ENCODE data around the gene SH3BP1. TPM values are rescaled to one million over a fixed set of nuclear protein-coding genes. Genes with fewer than 3 reads are reported as not detected.

Gene SH3BP1
- total RNA-seq, 1 donor, result 4.7 TPM

GRCh38 chr22:37705205-37705604 is 65.7 kb downstream of the SH3BP1 start:
- DNase-seq (ENCODE audit: insufficient read length, low spot score, missing footprints), result no peak

More at GRCh38 chr22:37705205-37705604, 65.7 kb downstream of the SH3BP1 start:
- Histone ChIP-seq H2AFZ (ENCODE audit: low read length) (no peak overlapping the region), H3K27ac (ENCODE audit: low read depth, low read length) (no peak overlapping the region), H3K36me3 (ENCODE audit: insufficient read depth, low read length) (no peaks in the 10 kb centered on the region), H3K4me3 (ENCODE audit: insufficient read depth, low read length) (no peak overlapping the region), H3K9me3 (ENCODE audit: low read depth, low read length) (no peaks in the 10 kb centered on the region), H3K4me2 (ENCODE audit: insufficient read depth, low read length) (no peak overlapping the region), H3K27me3 (ENCODE audit: insufficient read depth, low read length) (no peaks in the 10 kb centered on the region), H3K79me2 (ENCODE audit: insufficient read depth, low read length) (no peaks in the 10 kb centered on the region), H3K4me1 (ENCODE audit: insufficient read depth, low read length) (no peaks in the 10 kb centered on the region), H4K20me1 (ENCODE audit: insufficient read depth, low read length) (no peaks in the 10 kb centered on the region)
- TF ChIP-seq CTCF (IDR thresholded peaks at IDR 0.05; ENCODE audit: extremely low read depth, low read depth, low read length), result no peak

Small RNAs within 50 kb of the gene (small RNA-seq; reads per million reads assigned to genes)
- gene RN7SL385P, result not detected

Other genes starting within 250 kb of the SH3BP1 start
- under 0.01 and 0.29 TPM in 2 replicates for gene ELFN2, start 212.2 kb upstream of the SH3BP1 start, total RNA-seq
- gene MFNG, start 153.3 kb upstream of the SH3BP1 start, total RNA-seq, result 0.29 and 0.72 TPM in 2 replicates
- 11.9 and 12.7 TPM in 2 replicates for gene CARD10, start 120.3 kb upstream of the SH3BP1 start, total RNA-seq
- gene CDC42EP1, start 79.2 kb upstream of the SH3BP1 start, total RNA-seq, result 28.6 and 35.5 TPM in 2 replicates
- not detected in 2 replicates for gene LGALS2, start 59.6 kb upstream of the SH3BP1 start, total RNA-seq
- gene GGA1, start 30.8 kb upstream of the SH3BP1 start, total RNA-seq, result 36.2 and 38.6 TPM in 2 replicates
- 5.0 and 5.8 TPM in 2 replicates for gene PDXP, start 19.1 kb downstream of the SH3BP1 start, total RNA-seq
- gene LGALS1, start 36.0 kb downstream of the SH3BP1 start, total RNA-seq, result 3,004 and 3,217 TPM in 2 replicates
- gene NOL12, start 46.7 kb downstream of the SH3BP1 start, total RNA-seq, result 8.8 and 9.0 TPM in 2 replicates
- gene TRIOBP, start 57.4 kb downstream of the SH3BP1 start, total RNA-seq, result 144 and 162 TPM in 2 replicates
- 25.9 and 26.8 TPM in 2 replicates for gene GCAT, start 168.3 kb downstream of the SH3BP1 start, total RNA-seq
- not detected in 2 replicates for gene GALR3, start 183.7 kb downstream of the SH3BP1 start, total RNA-seq
- gene ANKRD54, start 204.7 kb downstream of the SH3BP1 start, total RNA-seq, result 20.6 and 23.9 TPM in 2 replicates
- 280 and 330 TPM in 2 replicates for gene EIF3L, start 209.8 kb downstream of the SH3BP1 start, total RNA-seq